ENCODE data around the gene CCDC60. TPM values are rescaled to one million over a fixed set of nuclear protein-coding genes. Genes with fewer than 3 reads are reported as not detected.

Gene CCDC60
- total RNA-seq, 4 donors from 2014 or later, result not detected

GRCh38 chr12:119432949-119433348 is 98.4 kb downstream of the CCDC60 start:
- intact Hi-C loops (cut with DNase I; ENCODE audit: low total_unique reads), result no loop called here
- DNase-seq (ENCODE audit: low spot score in 2 of 2), result no peak
- WGBS, 2 donors, result 79 to 89% methylated on average over 9 of the region's 9 CpGs
- TF ChIP-seq CTCF (IDR thresholded peaks at IDR 0.05), result no peak
- no peak for TF ChIP-seq POLR2A (IDR thresholded peaks at IDR 0.05)
- H3K4me3 ChIP-seq (ENCODE audit: low read depth, poor library complexity, severe bottlenecking), result no peak overlapping the region

GRCh38 chr12:119440803-119441360 is 106.4 kb downstream of the CCDC60 start:
- no peak for DNase-seq (ENCODE audit: low spot score in 2 of 2)
- intact Hi-C loops (cut with DNase I; ENCODE audit: low total_unique reads), result no loop called here
- no peak for TF ChIP-seq CTCF (IDR thresholded peaks at IDR 0.05)
- TF ChIP-seq POLR2A (IDR thresholded peaks at IDR 0.05), result no peak
- WGBS, 2 donors, result 73% methylated on average over 6 of the region's 6 CpGs
- H3K4me3 ChIP-seq (ENCODE audit: low read depth, poor library complexity, severe bottlenecking), result no peak overlapping the region

- H3K4me3 ChIP-seq (ENCODE audit: low read depth, poor library complexity, severe bottlenecking), result no peak overlapping the region
- no peak for TF ChIP-seq POLR2A (IDR thresholded peaks at IDR 0.05)
- TF ChIP-seq CTCF (IDR thresholded peaks at IDR 0.05), result no peak
- DNase-seq (ENCODE audit: low spot score in 2 of 2), result peak in 1 of 2 donors; percentile 12
- 24 to 25% methylated on average over 10 of the region's 10 CpGs for WGBS, 2 donors
- intact Hi-C loops (cut with DNase I; ENCODE audit: low total_unique reads), result no loop called here
Measured at GRCh38 chr12:119444462-119445044, 110.0 kb downstream of the CCDC60 start.

GRCh38 chr12:119446459-119446858 is 111.9 kb downstream of the CCDC60 start:
- H3K4me3 ChIP-seq (ENCODE audit: low read depth, poor library complexity, severe bottlenecking), result no peak overlapping the region
- no peak for DNase-seq (ENCODE audit: low spot score in 2 of 2)
- intact Hi-C loops (cut with DNase I; ENCODE audit: low total_unique reads), result no loop called here
- WGBS, 2 donors, result 40 to 43% methylated on average over 3 of the region's 3 CpGs
- TF ChIP-seq CTCF (IDR thresholded peaks at IDR 0.05), result no peak
- no peak for TF ChIP-seq POLR2A (IDR thresholded peaks at IDR 0.05)

- TF ChIP-seq CTCF (IDR thresholded peaks at IDR 0.05) (no peak), POLR2A (IDR thresholded peaks at IDR 0.05) (no peak)
- intact Hi-C loops (cut with DNase I; ENCODE audit: low total_unique reads), result no loop called here
- DNase-seq (ENCODE audit: low spot score in 2 of 2), result no peak
- 38 to 39% methylated on average over 7 of the region's 7 CpGs for WGBS, 2 donors
- H3K4me3 ChIP-seq (ENCODE audit: low read depth, poor library complexity, severe bottlenecking), result no peak overlapping the region
Measured at GRCh38 chr12:119447126-119447525, 112.6 kb downstream of the CCDC60 start.

GRCh38 chr12:119447618-119448017 is 113.1 kb downstream of the CCDC60 start:
- WGBS, 2 donors, result 68 to 70% methylated on average over 8 of the region's 8 CpGs
- no peak for DNase-seq (ENCODE audit: low spot score in 2 of 2)
- no peak overlapping the region for H3K4me3 ChIP-seq (ENCODE audit: low read depth, poor library complexity, severe bottlenecking)
- TF ChIP-seq CTCF (IDR thresholded peaks at IDR 0.05) (no peak), POLR2A (IDR thresholded peaks at IDR 0.05) (no peak)
- intact Hi-C loops (cut with DNase I; ENCODE audit: low total_unique reads), result no loop called here

All from lower leg skin (tissue), 4 donors.